Mucosa of descending colon (tissue), 3 donors: ENCODE results near the gene PIP4K2B. TPM values are rescaled to one million over a fixed set of nuclear protein-coding genes. Genes with fewer than 3 reads are reported as not detected.

Source experiments
- ATAC-seq: fragments of 200-7000 bp; cut with Tn5 transposase; one replicate; pipeline ENCODE4 v1.9.1; 2020; ENCODE audit warnings: mild to moderate bottlenecking, moderate library complexity
- DNase-seq, 3 donors: peaks; one replicate each; pipeline ENCODE4 v3.0.0-alpha.2; 2020
- H3K36me3 ChIP-seq: fragments of 200-600 bp; one replicate; pipeline ENCODE4 v1.8.0; 2021; ENCODE audit warnings: low read depth, mild to moderate bottlenecking
- H3K4me1 ChIP-seq: fragments of 200-600 bp; one replicate; pipeline ENCODE4 v1.8.0; 2021; ENCODE audit warnings: low read depth, mild to moderate bottlenecking
- H3K4me3 ChIP-seq: fragments of 200-600 bp; one replicate; pipeline ENCODE4 v1.8.0; 2021; ENCODE audit warnings: mild to moderate bottlenecking
- H3K9me3 ChIP-seq: fragments of 200-600 bp; one replicate; pipeline ENCODE4 v1.8.0; 2021; ENCODE audit warnings: mild to moderate bottlenecking
- intact Hi-C, 2 donors: fragments of 100-400 bp; cut with DNase I in 1 of 2; cut with micrococcal nuclease in 1 of 2; formaldehyde crosslinking; loops; one replicate each; pipeline versions ENCODE4 v1.11.0 to v1.11.1; 2022; cut with DNase I, micrococcal nuclease
- total RNA-seq, 3 donors: library from RNA; stranded (reverse); fragmentation: NEBNext Ultra II Directional in 2 of 3; extraction: Animal tissue kit (Norgen Biotek cat#: 25700) in 2 of 3; gene quantifications; one replicate each; pipeline versions ENCODE4 v1.2.1 to v1.2.4, GENCODE V29; 2021 to 2023
- TF ChIP-seq, protein P1 (sequence below): fragments of 200-600 bp; IDR thresholded peaks from one replicate; pipeline ENCODE4 v1.8.0; 2022; ENCODE audit warnings: antibody characterized with exemption, mild to moderate bottlenecking
- donor health status: DM: no; HTN: no; CAD: no; lungs with moderate emphysema.
- donor health status: DM: no; HTN: no; CAD: no.
- donor health status: DM: no; HTN: yes; CAD: no.

Gene PIP4K2B
- total RNA-seq, 3 donors from 2014 or later: 16.7 to 44.8 (median 20.6) TPM

- TF ChIP-seq, protein P1, sequence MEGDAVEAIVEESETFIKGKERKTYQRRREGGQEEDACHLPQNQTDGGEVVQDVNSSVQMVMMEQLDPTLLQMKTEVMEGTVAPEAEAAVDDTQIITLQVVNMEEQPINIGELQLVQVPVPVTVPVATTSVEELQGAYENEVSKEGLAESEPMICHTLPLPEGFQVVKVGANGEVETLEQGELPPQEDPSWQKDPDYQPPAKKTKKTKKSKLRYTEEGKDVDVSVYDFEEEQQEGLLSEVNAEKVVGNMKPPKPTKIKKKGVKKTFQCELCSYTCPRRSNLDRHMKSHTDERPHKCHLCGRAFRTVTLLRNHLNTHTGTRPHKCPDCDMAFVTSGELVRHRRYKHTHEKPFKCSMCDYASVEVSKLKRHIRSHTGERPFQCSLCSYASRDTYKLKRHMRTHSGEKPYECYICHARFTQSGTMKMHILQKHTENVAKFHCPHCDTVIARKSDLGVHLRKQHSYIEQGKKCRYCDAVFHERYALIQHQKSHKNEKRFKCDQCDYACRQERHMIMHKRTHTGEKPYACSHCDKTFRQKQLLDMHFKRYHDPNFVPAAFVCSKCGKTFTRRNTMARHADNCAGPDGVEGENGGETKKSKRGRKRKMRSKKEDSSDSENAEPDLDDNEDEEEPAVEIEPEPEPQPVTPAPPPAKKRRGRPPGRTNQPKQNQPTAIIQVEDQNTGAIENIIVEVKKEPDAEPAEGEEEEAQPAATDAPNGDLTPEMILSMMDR: no peak
Measured at GRCh38 chr17:38815576-38816193, 16.3 kb upstream of the PIP4K2B start.

DNA sequence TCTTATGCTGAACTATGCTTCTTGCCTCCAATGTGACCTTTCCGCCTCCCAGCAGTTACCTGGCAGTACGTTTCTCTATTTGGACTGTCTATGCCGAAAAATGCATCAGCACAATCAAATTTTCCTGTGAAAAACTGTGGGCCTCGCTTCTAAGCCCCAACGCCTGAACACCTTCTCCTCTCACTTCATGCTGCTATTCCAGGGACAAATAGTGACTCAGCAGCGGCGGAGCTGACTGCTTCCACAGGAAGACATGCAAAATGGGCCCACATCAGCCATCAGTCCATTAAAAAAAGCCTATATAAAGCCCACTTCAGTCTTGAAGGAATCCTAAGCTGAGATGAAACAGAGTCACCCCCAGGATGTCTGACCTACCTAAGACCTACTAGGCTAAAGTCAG lies 10.5 kb upstream of the PIP4K2B start:
- Histone ChIP-seq H3K4me3 (no peak overlapping the region), H3K4me1 (no peaks in the 10 kb centered on the region), H3K9me3 (no peaks in the 10 kb centered on the region), H3K36me3 (peaks cover 34% of the 10 kb centered on the region)
- ATAC-seq (no peak), DNase-seq (no peak)
- TF ChIP-seq, protein P1: no peak
- intact Hi-C loops: loop anchor here in 1 of 2 donors (10.0 kb wide), 1 partner anchor 45 kb away; no protein-coding TSS in a partner anchor

More at GRCh38 chr17:38815576-38816193, 16.3 kb upstream of the PIP4K2B start:
- no peaks in the 10 kb centered on the region for H3K9me3 ChIP-seq
- no peak for ATAC-seq
- peaks cover 12% of the 10 kb centered on the region for H3K36me3 ChIP-seq
- DNase-seq: no peak
- H3K4me3 ChIP-seq: no peak overlapping the region
- intact Hi-C loops: loop anchor here in 1 of 2 donors (10.0 kb wide), 1 partner anchor 51 kb away; no protein-coding TSS in a partner anchor
- H3K4me1 ChIP-seq: no peaks in the 10 kb centered on the region

GRCh38 chr17:38800237-38800760 lies 943 bp upstream of the PIP4K2B start:
- TF ChIP-seq, protein P1: no peak
- Histone ChIP-seq H3K4me3 (peak overlapping the region; percentile 67), H3K9me3 (no peaks in the 10 kb centered on the region), H3K36me3 (peaks cover 6% of the 10 kb centered on the region), H3K4me1 (peaks cover 31% of the 10 kb centered on the region)
- no peak for ATAC-seq
- intact Hi-C loops: no loop called here
- DNase-seq: no peak

DNA sequence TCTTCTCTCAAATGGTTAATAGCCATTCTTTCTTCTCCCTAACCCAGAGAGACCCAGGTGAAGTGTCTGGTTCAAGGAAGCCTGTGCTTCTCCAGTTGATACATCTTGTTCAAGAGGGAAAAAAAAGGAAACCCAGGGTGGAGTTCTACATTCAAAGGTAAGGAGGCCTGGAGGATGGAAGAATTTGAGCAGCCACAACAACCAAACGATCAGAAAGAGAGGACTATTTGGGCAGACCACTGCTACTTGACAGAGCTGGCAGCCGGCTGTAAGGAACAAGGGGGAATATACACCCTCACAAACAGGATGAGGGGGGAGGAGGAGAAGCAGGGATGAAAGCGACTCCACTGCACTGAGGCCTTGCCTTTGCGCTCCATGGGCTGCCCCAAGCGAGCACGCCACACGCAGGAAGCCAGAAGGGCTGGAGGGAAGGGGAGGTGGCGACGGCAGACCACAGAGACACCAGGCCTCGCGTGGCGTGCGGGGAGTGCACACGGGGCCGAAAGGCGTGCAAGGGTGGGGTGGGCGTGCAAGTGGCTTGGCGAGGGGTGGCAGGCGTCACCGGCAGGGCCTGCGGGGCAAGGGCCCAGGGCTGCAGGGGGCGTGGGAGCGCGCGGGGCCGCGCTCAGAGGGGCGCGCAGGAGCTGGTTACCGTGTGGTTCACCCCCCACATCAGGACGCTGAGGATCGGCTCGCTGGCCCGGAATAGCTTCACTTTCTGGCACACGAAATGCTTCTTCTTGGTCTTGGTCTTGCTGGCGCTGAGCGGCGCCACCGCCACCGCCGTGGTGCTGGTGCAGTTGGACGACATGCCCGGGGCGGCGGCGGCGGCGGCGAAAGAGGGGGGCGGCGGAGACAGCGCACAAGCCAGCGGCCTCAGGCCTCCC lies 499 bp downstream of the PIP4K2B start:
- TF ChIP-seq, protein P1: no peak

DNA sequence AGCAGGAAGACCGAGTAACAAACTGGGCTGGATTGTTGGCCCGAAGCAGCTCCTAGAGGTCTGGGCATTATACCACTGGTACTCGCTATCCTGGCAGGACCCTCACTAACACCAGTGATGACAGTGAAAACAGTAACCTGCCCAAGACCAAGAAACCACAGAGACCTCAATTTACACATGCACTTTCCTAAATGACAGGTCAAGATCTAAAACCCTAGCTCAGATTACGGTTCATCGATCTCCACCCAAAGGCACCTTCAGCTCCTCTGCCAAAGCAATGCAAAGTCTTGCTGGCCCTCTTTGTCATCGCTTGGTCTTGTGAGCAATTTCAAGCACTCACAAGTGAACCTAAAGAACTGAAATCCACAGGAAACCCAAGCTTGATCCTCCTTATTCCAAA lies 1.5 kb downstream of the PIP4K2B start:
- intact Hi-C loops: no loop called here
- no peak for DNase-seq
- Histone ChIP-seq H3K9me3 (no peaks in the 10 kb centered on the region), H3K36me3 (peaks cover 2% of the 10 kb centered on the region), H3K4me1 (peaks cover 31% of the 10 kb centered on the region), H3K4me3 (no peak overlapping the region)
- TF ChIP-seq, protein P1: no peak
- no peak for ATAC-seq

More for the DNA sequence above, 499 bp downstream of the PIP4K2B start:
- H3K9me3 ChIP-seq: no peaks in the 10 kb centered on the region
- peaks cover 31% of the 10 kb centered on the region for H3K4me1 ChIP-seq
- peaks cover 2% of the 10 kb centered on the region for H3K36me3 ChIP-seq
- ATAC-seq (peak; percentile 45), DNase-seq (peak; percentile 51 to 77 (median 71))
- peak overlapping the region; percentile 67 for H3K4me3 ChIP-seq
- intact Hi-C loops: no loop called here
